Pancreas (tissue), 10 donors: Measurements from ENCODE around the gene MAST1. TPM values are rescaled to one million over a fixed set of nuclear protein-coding genes. Genes with fewer than 3 reads are reported as not detected.
"Not testable (repeated sequence)": the region's sequence is repeated elsewhere in the genome, so short reads cannot be mapped to it uniquely, and the experiment has no call there.

ENCODE experiments used
- ATAC-seq, 4 donors: fragments of 200-7000 bp; cut with Tn5 transposase; one replicate each; pipeline versions ENCODE4 v1.8.0 to v1.9.1; 2020; ENCODE audit warnings: mild to moderate bottlenecking in 4 of 4, moderate library complexity in 4 of 4
- DNase-seq, 6 donors: peaks; one replicate each; pipeline ENCODE4 v3.0.0-alpha.2; 2020
- FAIRE-seq: peaks from 2 replicates; lab custom pipeline; 2012; peaks lifted over from hg19 to GRCh38; lab: Jason Lieb, UNC
- H3K27ac ChIP-seq, 4 donors: fragments of 200-600 bp; sonication (generic); 1 replicate in 3 of 4; 2 replicates in 1 of 4; pipeline versions ENCODE4 v1.5.0 to v1.8.0; 2020
- H3K27me3 ChIP-seq, 4 donors: fragments of 200-600 bp; one replicate each; pipeline ENCODE4 v1.8.0; 2021
- H3K36me3 ChIP-seq, 3 donors: fragments of 200-600 bp; sonication (generic) in 1 of 3; one replicate each; pipeline versions ENCODE4 v1.5.0 to v1.8.0; 2020 to 2021
- H3K4me1 ChIP-seq, 3 donors: fragments of 200-600 bp; one replicate each; pipeline ENCODE4 v1.8.0; 2021
- H3K4me3 ChIP-seq, 4 donors: fragments of 200-600 bp; sonication (generic) in 2 of 4; one replicate each; pipeline versions ENCODE4 v1.5.0 to v1.8.0; 2020 to 2021
- H3K9me3 ChIP-seq, 4 donors: fragments of 200-600 bp; one replicate each; pipeline ENCODE4 v1.8.0; 2021
- WGBS, 2 donors: extraction: QIAGEN DNeasy Blood & Tissue Kit; methylation state at CpG; one replicate each; pipeline ENCODE4 v1.1.7; 2013; 5-methylcytosine and 5-hydroxymethylcytosine counted together
- intact Hi-C, 3 donors: fragments of 100-400 bp; cut with DNase I; formaldehyde crosslinking; loops; one replicate each; pipeline versions ENCODE4 v1.11.1 to v1.14.2; 2022
- polyA plus RNA-seq, 2 donors: library from polyadenylated mRNA; stranded (reverse); fragments of 200-250 nt; gene quantifications; one replicate each; pipeline ENCODE4 v1.2.3, GENCODE V29; 2013
- total RNA-seq, 6 donors: library from RNA; stranded (reverse); fragmentation: NEBNext Ultra II Directional in 4 of 6; extraction: Animal tissue kit (Norgen Biotek cat#: 25700) in 4 of 6; gene quantifications; one replicate each; pipeline versions ENCODE4 v1.2.1 to v1.2.4, GENCODE V29; 2021 to 2023
- TF ChIP-seq, protein P1 (sequence below), 4 donors: fragments of 200-600 bp; sonication (generic) in 3 of 4; IDR thresholded peaks; one replicate each; pipeline versions ENCODE4 v1.5.0 to v1.8.0; 2021; ENCODE audit warnings: antibody characterized with exemption in 4 of 4
- donor health status: healthy with polysubstance abuse.
- donor health status: DM: no; HTN: no; CAD: no; lungs with moderate emphysema.
- donor health status: DM: no; HTN: no; CAD: no.
- donor health status: control.
- donor health status: control.
- donor health status: Bipolar disorder and iron deficiency.
- donor health status: DM: yes; HTN: yes; CAD: no.
- donor health status: DM: no; HTN: no; CAD: no.
- donor health status: DM: no; HTN: no; CAD: no.
- donor health status: DM: yes; HTN: yes; CAD: no.

MAST1 gene
- total and polyA plus RNA-seq, 8 donors = 0.23 to 7.3 (median 0.91) TPM

DNA sequence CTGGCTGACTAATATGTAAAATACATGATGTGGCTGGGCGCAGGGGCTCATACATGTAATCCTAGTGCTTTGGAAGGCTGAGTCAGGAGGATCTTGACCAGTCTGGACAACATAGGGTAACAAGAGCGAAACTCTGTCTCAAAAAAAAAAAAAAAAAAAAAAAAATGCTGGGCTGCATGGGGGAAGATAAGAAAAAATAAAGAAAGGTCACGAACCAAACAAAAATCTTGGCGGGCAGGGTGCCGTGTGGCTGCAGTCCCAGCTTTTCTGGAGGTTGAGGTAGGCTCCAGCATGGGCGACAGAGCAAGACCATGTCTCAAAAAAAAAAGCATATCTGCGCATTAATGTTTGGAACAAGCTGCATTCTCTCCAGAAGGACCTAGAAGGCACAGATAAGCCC, 23.2 kb upstream of the MAST1 start:
- intact Hi-C loops = no loop called here
- no peaks in the 10 kb centered on the region for H3K9me3 ChIP-seq
- WGBS, 2 donors = 84 to 88% methylated on average over 7 of the region's 7 CpGs
- DNase-seq (no peak), FAIRE-seq (no peak), ATAC-seq (no peak)
- no peaks in the 10 kb centered on the region for H3K4me1 ChIP-seq
- TF ChIP-seq, protein P1, sequence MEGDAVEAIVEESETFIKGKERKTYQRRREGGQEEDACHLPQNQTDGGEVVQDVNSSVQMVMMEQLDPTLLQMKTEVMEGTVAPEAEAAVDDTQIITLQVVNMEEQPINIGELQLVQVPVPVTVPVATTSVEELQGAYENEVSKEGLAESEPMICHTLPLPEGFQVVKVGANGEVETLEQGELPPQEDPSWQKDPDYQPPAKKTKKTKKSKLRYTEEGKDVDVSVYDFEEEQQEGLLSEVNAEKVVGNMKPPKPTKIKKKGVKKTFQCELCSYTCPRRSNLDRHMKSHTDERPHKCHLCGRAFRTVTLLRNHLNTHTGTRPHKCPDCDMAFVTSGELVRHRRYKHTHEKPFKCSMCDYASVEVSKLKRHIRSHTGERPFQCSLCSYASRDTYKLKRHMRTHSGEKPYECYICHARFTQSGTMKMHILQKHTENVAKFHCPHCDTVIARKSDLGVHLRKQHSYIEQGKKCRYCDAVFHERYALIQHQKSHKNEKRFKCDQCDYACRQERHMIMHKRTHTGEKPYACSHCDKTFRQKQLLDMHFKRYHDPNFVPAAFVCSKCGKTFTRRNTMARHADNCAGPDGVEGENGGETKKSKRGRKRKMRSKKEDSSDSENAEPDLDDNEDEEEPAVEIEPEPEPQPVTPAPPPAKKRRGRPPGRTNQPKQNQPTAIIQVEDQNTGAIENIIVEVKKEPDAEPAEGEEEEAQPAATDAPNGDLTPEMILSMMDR (IDR thresholded peaks at IDR 0.05) = no peak
- H3K4me3 ChIP-seq = no peak overlapping the region
- H3K27me3 ChIP-seq = no peaks in the 10 kb centered on the region
- no peaks in the 10 kb centered on the region for H3K36me3 ChIP-seq
- H3K27ac ChIP-seq = no peak overlapping the region

DNA sequence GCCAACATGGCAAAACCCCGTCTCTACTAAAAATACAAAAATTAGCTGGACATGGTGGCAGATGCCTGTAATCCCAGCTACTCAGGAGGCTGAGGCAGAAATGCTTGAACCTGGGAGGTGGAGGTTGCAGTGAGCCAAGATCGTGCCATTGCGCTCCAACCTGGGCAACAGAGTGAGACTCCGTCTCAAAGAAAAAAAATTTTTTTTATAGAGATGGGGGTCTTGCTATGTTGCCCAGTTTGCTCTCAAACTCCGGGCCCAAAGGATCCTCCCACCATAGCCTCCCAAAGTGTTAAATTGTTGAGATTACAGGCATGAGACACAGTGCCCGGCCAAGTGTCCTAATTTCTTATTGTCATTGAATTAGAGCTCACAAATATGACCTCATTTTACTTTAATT, 21.1 kb upstream of the MAST1 start:
- FAIRE-seq, DNase-seq, H3K4me3 ChIP-seq, H3K36me3 ChIP-seq, H3K27me3 ChIP-seq, H3K27ac ChIP-seq, intact Hi-C loops, H3K9me3 ChIP-seq, H3K4me1 ChIP-seq, ATAC-seq: not testable (repeated sequence)
- 83 to 91% methylated on average over 6 of the region's 6 CpGs for WGBS, 2 donors

DNA sequence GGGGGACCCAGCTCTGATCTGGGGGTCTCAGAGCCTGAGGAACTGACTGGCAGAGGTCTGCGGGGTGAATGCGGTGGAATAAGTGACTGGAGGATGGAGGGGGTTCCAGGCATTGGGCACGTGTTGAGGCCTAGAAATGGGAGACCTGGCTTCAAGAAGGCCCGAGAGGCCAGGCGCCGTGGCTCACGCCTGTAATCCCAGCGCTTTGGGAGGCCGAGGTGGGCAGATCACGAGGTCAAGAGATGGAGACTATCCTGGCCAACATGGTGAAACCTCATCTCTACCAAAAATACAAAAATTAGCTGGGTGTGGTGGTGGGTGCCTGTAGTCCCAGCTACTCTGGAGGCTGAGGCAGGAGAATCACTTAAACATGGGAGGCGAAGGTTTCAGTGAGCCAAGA, 20.5 kb upstream of the MAST1 start:
- WGBS, 2 donors = 90 to 92% methylated on average over 11 of the region's 11 CpGs
- intact Hi-C loops, FAIRE-seq, H3K4me1 ChIP-seq, DNase-seq, H3K4me3 ChIP-seq, H3K27me3 ChIP-seq, H3K27ac ChIP-seq, H3K36me3 ChIP-seq, H3K9me3 ChIP-seq, ATAC-seq: not testable (repeated sequence)

DNA sequence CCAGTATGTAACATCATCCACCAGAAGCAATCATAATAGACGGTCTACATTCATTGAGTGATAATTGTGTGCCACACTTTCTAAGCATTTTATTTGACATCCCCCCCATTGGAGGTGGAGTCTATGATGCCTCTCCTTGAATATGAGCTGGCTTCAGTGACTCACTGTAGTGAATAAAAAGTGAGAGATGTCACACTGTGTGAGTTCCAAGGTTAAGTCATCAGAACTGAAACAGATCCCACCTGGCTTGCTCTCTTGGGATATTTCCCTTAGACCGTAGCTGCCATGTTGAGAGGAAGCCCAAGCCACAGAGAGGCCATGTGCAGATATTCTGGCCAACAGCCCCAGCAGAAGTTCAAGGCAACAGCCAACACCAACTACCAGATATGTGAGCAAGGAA, 16.6 kb upstream of the MAST1 start:
- H3K36me3 ChIP-seq = no peaks in the 10 kb centered on the region
- peaks cover 0 to 5% (median 2%) of the 10 kb centered on the region in 4 donors for H3K27me3 ChIP-seq
- WGBS, 2 donors = 84 to 94% methylated on average over 2 of the region's 2 CpGs
- no peaks in the 10 kb centered on the region for H3K4me1 ChIP-seq
- no peak for ATAC-seq
- DNase-seq = no peak
- no peak overlapping the region for H3K4me3 ChIP-seq
- TF ChIP-seq, protein P1 (IDR thresholded peaks at IDR 0.05) = no peak
- intact Hi-C loops = no loop called here
- FAIRE-seq = no peak
- H3K9me3 ChIP-seq = no peaks in the 10 kb centered on the region
- no peak overlapping the region for H3K27ac ChIP-seq

DNA sequence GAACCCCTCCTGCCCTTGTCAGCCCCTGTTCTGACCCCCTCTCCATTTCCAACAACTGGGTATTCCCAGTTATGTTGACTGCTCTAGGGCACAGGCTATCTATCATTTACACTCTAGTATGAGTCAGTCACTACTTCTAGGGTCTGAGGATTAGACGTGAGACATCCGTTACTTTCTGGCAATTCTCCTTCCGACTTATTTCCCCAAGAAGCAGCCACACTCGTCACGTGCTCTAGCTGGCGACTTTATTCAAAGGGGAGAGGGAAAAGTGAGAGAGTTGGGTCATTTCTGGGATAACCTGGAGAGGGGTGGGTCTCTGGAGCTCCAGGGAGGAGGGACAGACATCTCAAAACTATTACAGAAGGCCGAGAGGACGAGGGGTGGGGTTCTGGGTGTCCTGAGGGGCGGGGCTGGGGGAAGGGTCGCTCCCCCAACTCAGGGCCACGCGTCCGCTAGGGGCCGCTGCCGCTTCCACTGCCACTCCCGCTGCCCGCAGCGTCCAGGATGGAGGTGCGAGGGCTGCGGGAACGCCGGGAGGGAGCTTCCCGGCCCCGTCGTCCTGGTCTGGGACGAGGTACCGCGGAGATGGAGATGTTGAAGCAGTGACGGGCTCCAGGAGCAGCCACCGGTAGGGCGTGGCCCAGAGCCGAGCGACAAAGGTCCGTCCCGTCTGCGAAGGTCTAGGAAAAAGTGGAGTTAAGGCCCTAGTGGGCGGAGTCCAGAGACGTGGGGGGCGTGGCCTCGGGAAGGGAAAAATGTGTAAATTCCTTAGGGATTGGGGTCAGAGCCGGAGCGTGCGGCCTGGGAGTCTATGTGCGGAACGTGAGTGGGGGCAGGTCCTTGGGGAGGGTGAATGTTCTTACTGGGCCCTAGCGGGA, 12.8 kb upstream of the MAST1 start:
- intact Hi-C loops = no loop called here
- FAIRE-seq (no peak), ATAC-seq (peak in 2 of 4 donors; percentile 52 to 53)

More for the DNA sequence above, 12.8 kb upstream of the MAST1 start:
- no peaks in the 10 kb centered on the region for H3K9me3 ChIP-seq
- peaks cover 0 to 5% (median 2%) of the 10 kb centered on the region in 4 donors for H3K27me3 ChIP-seq
- H3K4me3 ChIP-seq = no peak overlapping the region
- H3K27ac ChIP-seq = no peak overlapping the region
- H3K36me3 ChIP-seq = no peaks in the 10 kb centered on the region
- DNase-seq = peak in 2 of 6 donors; percentile 46 to 66
- TF ChIP-seq, protein P1 (IDR thresholded peaks at IDR 0.05) = peak in 1 of 4 donors; percentile 9
- WGBS, 2 donors = 7 to 8% methylated on average over 46 of the region's 46 CpGs
- H3K4me1 ChIP-seq = peaks cover 0 to 3% (median 0%) of the 10 kb centered on the region in 3 donors
